GM23248 (cell line): ENCODE data around the gene RHBDF1. TPM values are rescaled to one million over a fixed set of nuclear protein-coding genes. Genes with fewer than 3 reads are reported as not detected.

Experiments used
- DNase-seq: peaks from one replicate; pipeline ENCODE4 v3.0.0-alpha.2; 2015
- H2AFZ ChIP-seq: fragments of 200-600 bp; sonication (generic); 2 replicates; pipeline ENCODE4 v1.6.1; 2016; ENCODE audit warnings: antibody characterized with exemption
- H3F3A ChIP-seq: fragments of 200-600 bp; sonication (generic); 2 replicates; pipeline ENCODE4 v1.6.1; 2016; ENCODE audit warnings: mild to moderate bottlenecking, antibody characterized with exemption, mixed run types; ENCODE audit not compliant: insufficient read depth
- H3K27ac ChIP-seq: fragments of 200-600 bp; sonication (generic); 2 replicates; pipeline ENCODE4 v1.5.1; 2016; ENCODE audit warnings: mild to moderate bottlenecking
- H3K27me3 ChIP-seq: fragments of 200-600 bp; sonication (generic); replicated peaks from 2 replicates; pipeline ENCODE4 v1.6.1; 2016; ENCODE audit warnings: mild to moderate bottlenecking; ENCODE audit not compliant: insufficient read depth
- H3K36me3 ChIP-seq: fragments of 200-600 bp; sonication (generic); 2 replicates; pipeline ENCODE4 v1.6.1; 2016; ENCODE audit warnings: low read depth, mild to moderate bottlenecking
- H3K4me1 ChIP-seq: fragments of 200-600 bp; sonication (generic); 2 replicates; pipeline ENCODE4 v1.6.1; 2016; ENCODE audit warnings: mild to moderate bottlenecking; ENCODE audit not compliant: insufficient read depth
- H3K4me2 ChIP-seq: fragments of 200-600 bp; sonication (generic); one replicate; pipeline ENCODE4 v1.6.1; 2016; ENCODE audit warnings: mild to moderate bottlenecking; ENCODE audit not compliant: unreplicated experiment
- H3K4me3 ChIP-seq: fragments of 200-600 bp; sonication (generic); 2 replicates; pipeline ENCODE4 v1.5.1; 2016; ENCODE audit warnings: mild to moderate bottlenecking
- H3K79me2 ChIP-seq: fragments of 200-600 bp; sonication (generic); 2 replicates; pipeline ENCODE4 v1.6.1; 2016; ENCODE audit warnings: mild to moderate bottlenecking; ENCODE audit not compliant: insufficient read depth
- H3K9ac ChIP-seq: fragments of 200-600 bp; sonication (generic); 2 replicates; pipeline ENCODE4 v1.6.1; 2016; ENCODE audit warnings: mild to moderate bottlenecking
- H3K9me2 ChIP-seq: fragments of 200-600 bp; sonication (generic); 2 replicates; pipeline ENCODE4 v1.6.1; 2016; ENCODE audit warnings: mixed run types, mild to moderate bottlenecking, moderate library complexity; ENCODE audit not compliant: insufficient read depth
- H3K9me3 ChIP-seq: fragments of 200-600 bp; sonication (generic); one replicate; pipeline ENCODE4 v1.6.1; 2017; ENCODE audit warnings: low read depth
- H4K20me1 ChIP-seq: fragments of 200-600 bp; sonication (generic); 2 replicates; pipeline ENCODE4 v1.6.0; 2016; ENCODE audit not compliant: insufficient read depth
- EZH2 ChIP-seq: fragments of 200-600 bp; sonication (generic); IDR thresholded peaks from 2 replicates; pipeline ENCODE4 v1.6.1; 2018; ENCODE audit warnings: antibody characterized with exemption, mild to moderate bottlenecking; ENCODE audit not compliant: insufficient read depth, poor library complexity, severe bottlenecking
- EZH2phosphoT487 ChIP-seq: fragments of 200-600 bp; sonication (generic); IDR thresholded peaks from 2 replicates; pipeline ENCODE4 v1.6.1; 2018; ENCODE audit warnings: antibody characterized with exemption, moderate library complexity, mild to moderate bottlenecking, low read depth; ENCODE audit not compliant: insufficient read depth
- WGBS, 2 experiments: methylation state at CpG; one replicate each; pipeline ENCODE4 v1.1.6; 2015 to 2017; ENCODE audit warnings: low lambda C conversion rate in 2 of 2, low coverage in 1 of 2; ENCODE audit errors: missing lambda C conversion rate in 2 of 2; 5-methylcytosine and 5-hydroxymethylcytosine counted together
- in situ Hi-C: fragments of 300-500 bp; cut with MboI; formaldehyde crosslinking; loops from 2 replicates; pipeline ENCODE4 v1.15.0; 2020
- polyA plus RNA-seq: library from polyadenylated mRNA; unstranded; fragments of >200 nt; fragmentation: Nextera tagmentation; extraction: Ambion mirVana; gene quantifications from 2 replicates; pipeline ENCODE4 v1.2.1, GENCODE V29; 2016
- total RNA-seq: library from RNA; depleted of rRNA; stranded (reverse); fragments of >200 nt; shearing (Covaris generic); gene quantifications from 2 replicates; pipeline ENCODE4 v1.2.3, GENCODE V29; 2014

Gene RHBDF1
- total and polyA plus RNA-seq, 2 experiments from 2014 or later = 61.7 to 62.6 TPM

DNA sequence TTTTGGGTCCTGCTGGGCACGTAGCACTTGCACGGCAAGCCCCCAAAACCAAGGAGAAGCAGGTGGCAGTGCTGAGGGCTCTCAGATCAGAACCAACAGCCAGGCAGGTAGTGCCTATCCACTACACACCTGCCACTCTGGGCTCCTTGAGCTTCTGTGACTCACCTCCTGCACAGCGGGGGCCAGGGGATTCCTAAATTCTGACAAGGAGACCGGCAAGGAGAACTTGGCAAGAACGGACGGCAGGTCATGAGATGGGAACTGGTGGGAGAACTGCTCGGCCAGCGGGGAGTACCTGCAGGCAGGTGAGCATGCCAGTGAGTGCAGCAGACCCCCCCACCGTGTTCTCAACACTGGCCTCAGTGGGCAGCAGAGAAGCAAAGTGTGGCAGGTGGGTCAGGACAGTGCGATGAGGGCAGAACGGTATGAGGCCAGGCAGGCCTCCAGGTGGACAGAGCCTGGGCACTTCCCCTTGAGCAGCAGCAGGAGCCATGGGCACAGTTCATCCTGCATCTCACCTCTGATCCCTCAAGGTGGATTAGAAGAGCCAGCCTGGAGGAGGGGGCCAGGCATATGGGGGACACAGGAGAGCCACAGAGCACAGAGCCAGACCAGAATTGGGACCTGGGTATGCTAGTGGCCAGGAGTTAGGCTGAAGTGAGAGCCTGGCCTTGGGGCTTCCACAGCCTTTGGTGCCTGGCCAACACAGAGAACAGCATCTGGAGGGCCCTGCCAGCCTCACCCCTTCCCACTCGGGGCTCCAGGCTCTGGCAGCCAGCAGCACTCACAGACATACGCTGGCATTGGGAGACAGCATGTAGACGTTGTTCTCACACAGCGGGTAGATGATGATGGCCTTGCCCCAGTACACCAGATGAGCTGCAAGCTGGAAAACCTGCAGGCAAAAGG lies 20.3 kb upstream of the RHBDF1 start:
- Histone ChIP-seq H3K4me3 (no peak overlapping the region), H3K79me2 (no peaks in the 10 kb centered on the region), H3K27ac (no peak overlapping the region), H3K4me2 (no peak overlapping the region), H3K27me3 (no peaks in the 10 kb centered on the region), H3K9me2 (no peaks in the 10 kb centered on the region), H3K4me1 (0 out of 2 replicates have a peak, but pooled peaks cover 5% of the 10 kb centered on the region), H3F3A (0 out of 2 replicates have a peak, but pooled peaks cover 5% of the 10 kb centered on the region), H3K9me3 (no peaks in the 10 kb centered on the region), H3K9ac (no peak overlapping the region), H2AFZ (no peak overlapping the region), H4K20me1 (no peaks in the 10 kb centered on the region), H3K36me3 (no peaks in the 10 kb centered on the region; the same call in 1 of the 2 replicates)
- in situ Hi-C loops = no loop called here
- DNase-seq = no peak
- TF ChIP-seq EZH2 (no peak), EZH2phosphoT487 (no peak)
- 81% methylated on average over 15 of the region's 15 CpGs for WGBS, 2 experiments

DNA sequence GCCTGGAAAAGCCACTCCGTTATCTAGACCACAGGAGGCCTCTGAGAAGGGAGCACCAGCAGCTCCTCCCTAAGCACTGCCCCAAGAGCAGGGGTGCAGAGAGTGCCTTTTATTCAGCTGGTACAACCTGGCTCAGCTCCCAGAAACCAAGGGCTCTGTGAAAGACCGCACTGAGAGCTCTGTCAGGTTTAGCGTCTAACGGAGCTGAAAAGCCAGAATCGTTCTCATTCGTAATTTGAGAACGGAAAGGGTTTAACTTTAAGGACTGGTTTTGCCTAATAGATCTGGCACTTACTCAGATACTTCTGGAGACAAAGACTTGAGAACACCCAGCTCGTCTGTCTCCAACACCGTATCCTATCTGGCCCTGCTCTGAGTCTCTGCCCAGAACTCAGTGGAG lies 19.1 kb upstream of the RHBDF1 start:
- in situ Hi-C loops = no loop called here
- Histone ChIP-seq H3K36me3 (no peaks in the 10 kb centered on the region; the same call in 1 of the 2 replicates), H3K9me2 (no peaks in the 10 kb centered on the region), H3K27ac (no peak overlapping the region), H3K27me3 (no peaks in the 10 kb centered on the region), H2AFZ (no peak overlapping the region), H3K4me3 (no peak overlapping the region), H3K9me3 (no peaks in the 10 kb centered on the region), H3K4me1 (no peaks in the 10 kb centered on the region), H4K20me1 (no peaks in the 10 kb centered on the region), H3F3A (0 out of 2 replicates have a peak, but pooled peaks cover 5% of the 10 kb centered on the region), H3K79me2 (peaks cover 3% of the 10 kb centered on the region; the same call in 1 of the 2 replicates), H3K9ac (no peak overlapping the region), H3K4me2 (no peak overlapping the region)
- TF ChIP-seq EZH2phosphoT487 = no peak
- TF ChIP-seq EZH2 = no peak
- DNase-seq = no peak
- 50 to 64% methylated on average over 9 of the region's 9 CpGs for WGBS, 2 experiments

DNA sequence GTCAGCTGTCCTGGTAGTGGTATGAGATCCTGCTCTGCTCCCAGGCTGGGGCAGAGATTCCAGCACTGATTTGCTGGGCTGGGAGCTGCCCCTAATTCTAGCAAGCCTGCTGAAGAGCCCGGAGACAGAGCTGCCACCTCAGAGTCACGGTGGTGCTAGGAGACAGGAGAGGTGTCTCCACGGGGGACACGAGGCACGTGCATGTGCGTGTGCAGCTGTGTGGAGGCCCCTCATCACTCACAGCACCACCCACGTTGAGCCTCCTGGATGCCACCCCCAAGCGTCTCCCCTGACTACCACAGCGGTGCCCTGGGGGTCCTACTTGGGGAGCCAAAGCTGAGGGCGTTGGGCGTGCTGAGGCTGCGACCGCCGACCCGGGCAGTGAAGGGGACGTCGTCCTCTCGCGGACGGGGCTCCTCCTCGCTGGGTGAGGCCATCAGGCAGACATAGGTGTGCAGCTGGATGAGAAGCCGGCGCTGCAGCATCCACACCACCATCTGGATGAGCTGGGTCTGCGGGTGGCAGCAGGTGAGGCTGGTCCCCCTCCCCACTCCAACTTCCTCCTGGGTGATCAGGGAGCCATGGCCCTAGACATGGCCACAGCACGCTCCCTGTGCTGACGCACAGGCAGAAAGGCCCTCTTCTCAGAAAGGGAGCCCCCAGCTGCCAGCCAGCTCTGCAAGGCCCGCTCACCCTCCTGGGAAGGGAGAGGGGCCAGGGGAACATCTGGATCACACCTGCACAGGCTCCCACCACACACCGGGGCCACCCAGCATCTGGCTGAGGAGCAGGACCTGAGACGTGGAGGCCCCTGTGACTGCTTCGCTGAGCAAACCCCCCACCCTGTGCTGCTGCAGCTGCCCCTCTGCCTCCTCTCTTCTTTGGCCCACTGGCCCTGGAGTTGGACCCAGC lies 17.2 kb upstream of the RHBDF1 start:
- DNase-seq = no peak
- 73 to 83% methylated on average over 27 to 30 of the region's 30 CpGs for WGBS, 2 experiments
- H3K27ac ChIP-seq = no peak overlapping the region
- peaks cover 11% of the 10 kb centered on the region; the same call in 1 of the 2 replicates for H3K79me2 ChIP-seq
- H3K4me1 ChIP-seq = peaks cover 13% of the 10 kb centered on the region
- in situ Hi-C loops = no loop called here
- H3F3A ChIP-seq = peaks cover 15% of the 10 kb centered on the region
- H3K9me3 ChIP-seq = no peaks in the 10 kb centered on the region
- no peak overlapping the region for H2AFZ ChIP-seq
- no peaks in the 10 kb centered on the region for H4K20me1 ChIP-seq
- no peak overlapping the region for H3K9ac ChIP-seq
- peaks cover 8% of the 10 kb centered on the region; the same call in 1 of the 2 replicates for H3K36me3 ChIP-seq
- no peak overlapping the region for H3K4me2 ChIP-seq
- H3K27me3 ChIP-seq = no peaks in the 10 kb centered on the region
- H3K9me2 ChIP-seq = no peaks in the 10 kb centered on the region
- no peak for TF ChIP-seq EZH2phosphoT487
- no peak for TF ChIP-seq EZH2
- H3K4me3 ChIP-seq = no peak overlapping the region

DNA sequence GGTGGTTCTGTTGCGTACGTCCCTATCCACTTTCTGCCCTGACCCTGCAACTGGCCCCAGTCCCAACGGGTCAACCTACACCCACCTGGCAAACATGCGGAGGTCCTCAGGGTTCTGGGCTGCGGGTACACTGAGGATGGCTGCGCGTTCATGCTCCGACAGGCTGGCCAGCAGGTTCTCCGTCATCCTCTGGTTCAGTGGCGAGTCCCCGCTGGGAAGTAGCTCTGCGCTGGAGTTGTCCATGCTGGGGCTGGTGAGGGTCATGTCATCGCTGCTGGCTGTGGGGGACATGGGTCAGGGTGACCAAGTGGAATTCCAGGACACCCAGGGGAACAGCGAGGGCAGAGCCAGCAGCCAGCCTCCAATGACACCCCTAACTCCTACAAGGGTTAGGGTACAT lies 16.2 kb upstream of the RHBDF1 start:
- Histone ChIP-seq H3K4me2 (no peak overlapping the region), H3K27ac (no peak overlapping the region), H3K9me3 (no peaks in the 10 kb centered on the region), H3K27me3 (no peaks in the 10 kb centered on the region), H3K36me3 (peaks cover 9% of the 10 kb centered on the region; the same call in 1 of the 2 replicates), H2AFZ (no peak overlapping the region), H3K9me2 (no peaks in the 10 kb centered on the region), H3K9ac (no peak overlapping the region), H3K79me2 (peaks cover 11% of the 10 kb centered on the region; the same call in 1 of the 2 replicates), H4K20me1 (no peaks in the 10 kb centered on the region), H3F3A (peaks cover 19% of the 10 kb centered on the region), H3K4me1 (peaks cover 23% of the 10 kb centered on the region), H3K4me3 (no peak overlapping the region)
- WGBS, 2 experiments = 88 to 90% methylated on average over 14 of the region's 14 CpGs
- in situ Hi-C loops = no loop called here
- no peak for TF ChIP-seq EZH2
- no peak for TF ChIP-seq EZH2phosphoT487
- no peak for DNase-seq
